NCI-H146 (cell line): Measurements from ENCODE around the gene RNLS.
"Not testable (repeated sequence)": the region's sequence is repeated elsewhere in the genome, so short reads cannot be mapped to it uniquely, and the experiment has no call there.

Experiments used
- DNase-seq: peaks from one replicate; lab custom pipeline; 2025; lab: John Stamatoyannopoulos, UW

The RNLS gene

DNA sequence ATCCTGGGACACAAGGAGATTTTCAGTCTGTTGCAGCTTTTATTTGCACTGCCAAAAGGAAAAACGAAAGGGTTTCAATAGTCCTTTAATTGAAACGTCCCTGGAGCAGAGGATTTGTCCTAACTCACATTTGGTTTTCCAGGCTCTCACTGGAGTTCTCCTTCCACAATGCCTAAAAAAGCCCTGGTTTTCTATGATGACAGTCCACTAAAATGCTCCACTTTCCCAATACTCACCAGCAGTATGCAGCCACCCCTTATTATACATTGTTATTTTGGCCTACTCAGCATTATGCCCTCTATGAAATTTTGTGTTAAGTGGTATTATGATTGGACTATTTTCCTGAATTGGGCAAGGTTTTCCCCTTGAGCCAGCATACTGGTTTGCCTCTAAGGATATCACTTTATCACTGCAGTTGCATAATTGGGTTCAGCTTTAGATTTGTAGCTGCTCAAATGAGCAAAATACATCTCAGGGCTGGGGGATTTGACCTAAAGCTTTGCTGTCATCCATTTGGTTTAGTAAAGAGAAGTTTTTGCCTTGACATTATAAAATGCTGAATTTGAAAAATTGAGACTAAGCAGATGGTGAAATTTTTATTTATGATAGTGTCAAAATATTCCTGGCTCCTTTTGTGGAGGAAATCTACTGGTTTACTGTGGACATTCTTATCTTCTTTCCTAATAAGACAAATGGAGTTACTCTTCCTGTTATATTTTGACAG lies 239.2 kb downstream of the RNLS start:
- no peak for DNase-seq

DNA sequence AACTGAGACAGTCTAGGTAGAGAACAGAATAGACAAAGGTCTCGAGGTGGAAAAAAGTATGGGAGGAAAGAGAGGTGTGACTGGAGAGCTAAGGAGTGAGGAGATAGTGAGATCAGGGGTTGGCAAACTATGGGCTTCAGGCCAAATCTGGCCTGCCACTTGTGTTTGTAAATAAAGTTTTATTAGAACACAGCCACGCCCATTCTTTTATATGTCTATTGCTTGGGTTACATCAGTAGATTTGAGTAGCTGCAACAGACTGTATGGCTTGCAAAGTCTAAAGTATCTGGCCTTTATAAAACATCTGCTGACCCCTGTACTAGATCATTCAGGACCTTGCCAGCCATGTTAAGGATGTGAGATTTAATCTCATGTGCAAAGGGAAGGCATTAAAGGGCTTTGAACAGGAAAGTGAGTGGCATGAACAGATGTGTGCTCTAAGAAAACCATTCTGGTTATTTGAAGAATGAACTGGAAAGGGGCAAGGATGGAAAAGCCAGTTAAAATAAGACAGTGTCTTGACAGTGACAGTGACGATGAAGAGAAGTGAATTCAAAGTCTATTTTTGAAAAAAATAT lies 240.3 kb downstream of the RNLS start:
- peak; percentile 8 for DNase-seq

DNA sequence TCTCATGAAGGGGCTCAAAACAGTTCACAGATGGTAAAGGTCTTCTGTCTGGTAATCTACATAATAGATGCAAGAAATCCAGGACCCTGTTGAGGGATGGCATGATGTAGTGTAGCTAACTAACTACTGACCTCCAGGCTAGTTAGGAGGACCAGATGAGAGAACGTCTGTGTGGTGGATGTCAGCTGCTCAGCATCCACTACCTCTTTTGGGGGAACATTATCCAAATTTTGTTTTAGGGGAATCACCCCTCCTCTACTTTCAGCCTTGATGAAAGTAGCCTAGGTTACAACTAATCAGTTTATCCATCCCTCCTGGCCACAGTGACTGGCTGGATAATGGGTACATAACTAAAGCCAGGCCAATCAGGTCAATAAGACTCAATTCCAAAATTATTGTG lies 246.0 kb downstream of the RNLS start:
- no peak for DNase-seq

DNA sequence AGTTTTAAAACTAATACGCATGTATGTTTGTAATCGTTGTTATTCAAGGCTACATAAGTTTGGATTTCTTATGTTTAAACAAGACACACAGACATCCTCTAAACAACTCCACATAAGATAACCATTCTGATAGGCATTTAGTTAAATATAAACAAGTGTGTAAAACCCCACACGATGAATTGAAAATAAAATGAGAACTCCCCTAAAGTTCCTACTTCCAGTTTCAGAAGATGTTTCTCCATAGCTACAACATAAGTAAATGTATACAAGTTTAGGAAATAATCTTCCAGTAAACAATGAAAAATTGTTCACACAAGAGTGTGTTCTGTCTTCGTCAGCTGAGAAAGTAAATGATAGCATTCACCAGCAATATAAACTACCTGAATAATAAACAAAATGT lies 246.8 kb downstream of the RNLS start:
- DNase-seq = no peak

DNA sequence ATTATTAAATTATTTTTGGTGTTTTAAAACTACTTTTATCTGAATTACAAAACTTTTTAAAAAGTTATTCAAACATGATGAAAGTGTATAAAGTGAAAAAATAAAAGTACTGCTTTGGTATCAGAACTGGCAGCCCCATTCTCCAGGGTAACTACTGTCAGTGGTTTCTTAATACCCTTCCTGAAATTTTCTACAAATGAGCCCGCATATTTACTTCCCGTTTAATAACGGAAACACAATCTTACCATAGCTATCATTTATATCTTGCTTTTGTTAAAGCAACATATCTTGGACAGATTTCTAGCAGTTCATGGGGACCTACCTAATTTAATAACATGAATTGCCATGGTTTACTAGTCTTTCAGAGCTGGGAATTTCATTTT lies 249.9 kb downstream of the RNLS start:
- DNase-seq = no peak

DNA sequence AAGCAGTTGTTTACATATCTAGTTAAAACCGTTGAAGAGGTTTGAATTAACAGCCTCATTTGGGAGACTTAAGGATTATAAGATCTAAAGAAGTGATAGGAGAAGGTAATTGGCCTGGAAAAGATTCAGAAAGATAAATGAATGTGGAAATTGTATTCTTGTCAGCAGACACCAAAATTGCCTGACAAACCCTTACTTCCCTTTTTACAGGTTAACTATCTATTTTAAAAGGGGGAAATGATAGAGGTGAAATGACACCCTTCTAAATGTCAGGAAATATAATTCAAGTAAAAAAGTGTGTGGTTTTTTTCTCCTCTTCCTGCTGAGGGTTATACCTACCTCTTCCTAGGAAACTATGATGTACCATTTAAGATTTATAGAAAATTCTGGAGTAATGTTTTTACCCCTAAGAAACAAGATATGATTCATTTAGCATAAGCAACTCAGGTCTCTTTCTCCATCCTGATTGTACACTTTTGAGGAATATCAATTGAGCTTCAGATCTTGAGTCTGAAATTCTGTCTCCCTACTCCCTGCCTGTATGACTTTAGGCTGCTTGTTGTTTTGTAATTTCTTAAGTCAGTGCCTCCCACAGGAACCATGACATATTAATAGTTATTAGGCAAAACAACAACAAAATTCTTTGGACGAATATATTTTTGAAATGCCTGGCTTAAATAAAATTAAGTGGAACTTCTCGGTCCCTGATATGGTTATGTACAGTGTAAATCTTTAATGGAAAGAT lies 250.4 kb downstream of the RNLS start:
- DNase-seq = no peak

DNA sequence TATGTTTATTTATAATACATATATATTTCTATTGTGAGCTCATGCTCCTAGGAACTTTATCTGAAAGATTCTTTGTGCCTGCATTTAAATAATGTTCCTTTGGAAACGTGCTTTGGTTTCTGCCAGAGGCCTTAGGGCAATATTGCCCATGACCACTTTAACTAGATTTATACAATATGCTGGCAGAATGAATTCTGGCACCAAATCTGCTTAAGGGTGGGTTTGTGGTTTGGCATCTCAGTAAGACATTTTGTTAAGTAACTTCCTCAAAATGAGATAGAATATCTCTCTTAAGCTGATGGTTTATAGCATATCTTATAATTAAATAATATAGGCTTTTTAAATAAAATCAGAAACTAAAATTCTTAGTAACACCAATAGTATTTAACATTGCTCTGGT lies 252.9 kb downstream of the RNLS start:
- no peak for DNase-seq

DNA sequence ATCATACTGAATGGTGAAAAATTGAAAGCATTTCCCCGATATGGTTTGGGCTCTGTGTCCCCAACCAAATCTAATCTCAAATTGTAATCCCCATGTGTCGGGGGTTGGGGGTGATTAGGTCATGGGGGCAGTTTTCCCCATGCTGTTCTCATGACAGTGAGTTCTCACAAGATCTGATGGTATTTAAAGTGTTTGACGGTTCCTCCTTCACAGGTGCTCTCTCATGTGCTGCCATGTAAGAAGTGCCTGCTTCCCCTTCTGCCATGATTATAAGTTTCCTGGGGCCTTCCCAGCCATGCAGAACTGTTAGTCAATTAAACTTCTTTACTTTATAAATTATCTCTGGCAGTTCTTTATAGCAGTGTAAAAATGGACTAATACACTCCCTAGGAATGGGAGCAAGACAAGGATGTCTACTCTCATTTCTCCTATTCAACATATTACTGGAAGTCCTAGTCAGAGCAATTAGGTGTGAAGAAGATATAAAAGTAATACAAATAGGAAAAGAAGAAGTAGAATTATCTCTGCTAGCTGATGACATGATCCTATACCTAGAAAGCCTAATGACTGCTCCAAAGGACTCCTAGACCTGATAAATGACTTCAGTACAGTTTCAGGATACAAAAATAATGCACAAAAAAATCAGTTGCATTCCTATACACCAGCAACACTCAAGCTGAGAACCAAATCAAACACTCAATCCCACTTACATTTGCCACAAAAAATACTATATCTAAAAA lies 260.6 kb downstream of the RNLS start:
- DNase-seq = no peak

DNA sequence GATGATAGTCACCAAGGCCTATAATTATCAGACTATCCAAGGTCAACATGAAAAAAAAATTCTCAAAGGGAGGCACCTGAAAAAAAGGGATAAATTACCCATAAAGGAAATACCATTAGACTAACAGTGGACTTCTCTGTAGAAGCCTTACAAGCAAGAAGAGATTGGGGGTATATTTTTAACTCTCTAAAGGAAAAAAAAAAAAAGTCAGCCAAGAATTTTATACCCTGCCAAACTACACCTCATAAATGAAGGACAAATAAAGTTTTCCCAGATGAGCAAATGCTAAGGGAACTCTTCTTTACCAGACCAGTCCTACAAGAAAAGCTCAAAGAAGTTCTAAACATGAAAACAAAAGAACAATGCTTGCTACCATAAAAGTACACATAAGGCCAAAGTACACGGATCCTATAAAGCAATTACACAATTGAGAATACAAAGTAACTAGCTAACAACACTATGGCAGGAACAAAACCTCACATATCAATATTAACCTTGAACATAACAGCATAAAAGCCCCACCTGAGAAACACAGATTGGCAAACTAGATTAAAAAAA lies 263.1 kb downstream of the RNLS start:
- no peak for DNase-seq

DNA sequence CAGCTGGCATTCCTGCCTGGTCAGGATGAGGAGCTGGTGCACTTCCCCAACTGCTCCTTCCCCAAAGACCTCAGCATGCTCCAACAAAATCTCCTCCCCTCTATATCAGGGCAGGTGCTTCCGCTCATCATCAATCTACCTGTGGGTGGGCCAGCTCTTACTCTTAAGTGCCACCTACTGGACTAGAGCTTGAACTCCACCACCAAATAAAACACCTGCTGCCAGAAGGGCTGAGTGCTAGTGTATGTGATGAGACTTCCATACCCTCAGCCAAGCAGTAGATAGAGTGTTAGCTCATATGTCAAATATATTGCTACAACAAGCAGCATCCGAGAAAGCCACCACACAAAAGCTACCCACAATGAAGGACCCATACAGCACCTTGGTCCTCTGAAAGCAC lies 264.3 kb downstream of the RNLS start:
- DNase-seq = no peak

DNA sequence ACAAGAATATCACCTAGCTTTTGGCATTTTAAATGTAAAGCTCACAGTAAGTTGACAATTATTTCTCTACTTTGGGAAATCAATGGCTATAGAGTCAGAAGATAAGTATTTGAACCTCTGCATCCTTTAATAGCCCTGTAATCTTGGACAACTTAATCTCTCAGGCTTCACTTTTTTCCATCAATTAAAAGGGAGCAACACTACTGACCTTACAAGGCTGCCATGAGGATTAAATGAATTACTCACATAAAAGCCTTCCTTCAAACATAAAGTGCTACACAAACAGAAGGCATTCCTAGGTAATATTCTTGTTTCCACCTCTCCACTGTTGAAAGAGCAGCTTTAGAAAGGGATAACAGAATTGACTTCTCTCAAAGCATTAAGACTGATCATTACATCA lies 266.0 kb downstream of the RNLS start:
- no peak for DNase-seq

DNA sequence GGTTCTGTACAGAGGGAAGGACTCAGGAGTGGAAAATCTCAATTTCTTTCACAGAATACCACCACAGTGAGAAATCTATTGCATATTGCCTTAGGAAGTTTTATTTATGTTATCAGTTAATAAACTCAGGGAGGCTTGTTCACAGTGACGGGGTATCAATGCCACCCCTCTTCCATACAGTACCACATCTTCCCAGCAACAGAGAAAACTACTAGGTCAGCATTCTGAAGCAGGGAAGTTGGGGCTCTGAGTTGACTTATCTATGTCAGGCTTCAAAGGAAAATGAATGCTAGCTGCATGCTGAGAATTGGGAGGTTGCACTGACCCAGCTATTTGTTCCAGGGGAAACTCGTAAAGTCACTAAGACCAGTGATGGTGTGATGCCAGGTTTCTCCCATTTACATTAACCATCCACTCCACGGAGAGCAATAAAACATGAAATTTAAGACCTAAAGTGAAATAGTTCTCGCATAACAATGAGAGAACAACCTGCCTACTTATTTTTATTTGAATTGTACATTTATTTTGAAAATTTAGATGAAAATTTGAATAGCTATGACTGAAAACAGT lies 266.7 kb downstream of the RNLS start:
- DNase-seq = no peak

DNA sequence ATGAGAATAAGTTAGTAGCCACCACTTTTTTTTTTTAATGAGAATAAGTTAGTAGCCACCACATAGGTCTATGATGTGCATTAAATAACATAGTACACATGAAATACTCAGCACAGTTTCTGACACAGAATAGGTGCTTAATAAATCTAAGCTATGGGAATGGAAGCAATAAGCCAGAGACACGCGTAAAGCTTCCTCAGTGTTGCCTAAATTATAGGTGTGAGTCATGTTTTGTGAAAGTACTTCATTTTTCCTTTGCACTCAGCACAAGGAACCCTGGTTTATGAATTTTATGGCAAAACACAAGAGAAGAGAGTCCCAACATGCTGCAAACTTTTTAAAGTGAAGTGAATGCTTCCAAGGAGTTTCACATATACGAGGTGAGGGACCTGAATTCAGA lies 267.4 kb downstream of the RNLS start:
- DNase-seq = no peak

DNA sequence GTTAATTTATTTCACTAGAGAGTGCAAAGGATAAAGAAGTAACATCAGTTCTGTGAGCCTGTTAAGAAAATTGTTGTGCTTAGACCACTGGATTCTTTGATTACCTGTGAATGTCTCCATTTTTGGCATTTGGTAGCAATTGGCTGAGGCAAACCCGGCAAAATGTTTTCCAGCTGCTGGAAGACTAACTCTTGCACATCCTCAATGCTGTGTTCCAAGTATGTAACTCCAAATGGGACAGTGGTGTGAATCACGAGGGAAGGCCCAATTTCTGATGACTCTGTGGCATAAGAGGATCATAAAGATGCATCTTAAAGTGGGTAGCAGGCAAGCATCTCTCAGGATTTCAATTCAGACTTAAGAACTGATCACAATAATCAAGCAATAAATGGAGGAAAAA lies 268.8 kb downstream of the RNLS start:
- no peak for DNase-seq

DNA sequence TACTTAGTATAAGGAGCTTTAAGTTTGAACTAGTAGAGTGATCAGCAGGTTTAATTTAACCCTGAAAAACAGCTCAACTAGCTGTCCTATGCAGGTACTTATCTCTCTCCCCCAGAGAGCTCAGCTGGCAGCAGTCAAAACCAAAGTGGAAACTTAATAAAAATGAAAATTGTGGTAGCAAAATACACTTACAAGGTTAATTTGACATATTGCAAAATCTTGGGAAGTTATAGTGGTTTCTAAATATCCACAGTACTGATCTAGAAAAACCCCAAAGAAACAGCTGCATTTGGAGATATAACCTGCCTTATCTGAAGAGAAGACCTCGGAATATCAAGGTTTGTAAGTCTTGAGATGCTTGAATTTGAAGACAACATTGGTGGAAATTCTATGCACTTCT lies 269.2 kb downstream of the RNLS start:
- no peak for DNase-seq

DNA sequence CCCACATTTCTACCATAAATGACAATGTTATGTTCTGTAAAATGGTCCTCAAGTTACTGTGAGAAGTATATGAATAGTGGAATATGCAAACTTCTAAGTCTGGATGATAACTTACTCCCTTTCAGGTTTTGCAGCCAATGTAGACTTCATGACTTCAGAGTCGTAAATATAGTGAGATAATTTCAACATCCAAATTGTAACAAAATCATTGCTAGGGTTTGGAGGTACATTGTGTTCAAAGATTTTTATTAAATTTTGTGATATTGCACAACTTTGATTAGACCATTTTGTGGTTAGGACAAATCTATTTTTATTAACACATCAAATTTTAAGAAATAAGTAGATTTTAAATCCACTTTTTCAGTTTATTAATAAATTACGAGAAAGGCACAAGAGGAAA lies 270.3 kb downstream of the RNLS start:
- no peak for DNase-seq

DNA sequence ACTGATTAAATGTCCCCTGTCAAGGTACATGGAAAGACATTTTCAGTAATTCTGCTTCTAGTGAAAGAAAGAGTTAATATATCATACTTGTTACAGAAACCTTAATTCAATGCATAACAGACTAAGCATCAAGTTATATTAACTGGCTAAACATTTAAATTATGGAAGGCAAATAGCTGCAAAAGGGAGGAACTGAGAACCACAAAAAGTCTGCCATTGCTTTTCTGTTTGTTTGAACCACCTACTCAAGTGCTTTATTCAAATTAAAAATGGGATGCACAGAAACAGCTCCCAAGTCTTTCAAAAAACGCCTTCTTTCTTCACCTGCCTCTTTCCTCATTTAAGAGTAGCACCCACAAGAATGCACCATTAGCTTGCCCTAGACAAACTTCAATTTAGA lies 271.9 kb downstream of the RNLS start:
- no peak for DNase-seq

DNA sequence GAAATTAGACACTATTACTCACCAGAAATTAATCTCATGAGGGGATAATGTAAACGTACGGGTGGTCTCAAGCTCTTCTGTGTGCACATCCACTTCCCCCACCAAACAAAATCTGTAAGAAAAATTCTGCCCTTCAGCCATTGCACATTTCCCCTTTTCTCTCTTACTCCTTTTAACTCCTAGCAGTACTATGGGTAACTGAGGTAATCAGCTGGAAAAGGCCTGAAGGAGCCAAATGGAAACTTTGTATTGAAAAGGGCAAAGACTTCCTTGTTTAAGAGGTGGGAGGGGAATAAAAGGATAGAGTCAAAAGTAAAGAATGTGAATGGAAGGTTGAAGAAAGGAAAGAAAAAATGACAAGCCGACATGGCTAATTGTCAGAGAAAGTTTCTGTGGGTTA lies 273.8 kb downstream of the RNLS start:
- DNase-seq = no peak

DNA sequence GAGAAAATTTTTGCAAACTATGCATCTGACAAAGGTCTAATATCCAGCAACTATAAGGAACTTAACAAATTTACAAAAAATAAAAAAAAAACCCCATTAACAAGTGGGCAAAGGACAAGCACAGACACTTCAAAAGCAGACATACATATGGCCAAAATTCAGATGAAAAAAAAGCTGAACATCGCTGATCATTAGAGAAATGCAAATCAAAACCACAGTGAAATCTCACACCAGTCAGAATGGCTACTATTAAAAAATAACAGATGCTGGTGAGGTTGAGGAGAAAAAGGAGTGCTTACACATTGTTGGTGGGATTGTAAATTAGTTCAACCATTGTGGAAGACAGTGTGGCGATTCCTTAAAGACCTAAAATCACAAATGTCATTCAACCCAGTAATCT lies 274.8 kb downstream of the RNLS start:
- DNase-seq = not testable (repeated sequence)

DNA sequence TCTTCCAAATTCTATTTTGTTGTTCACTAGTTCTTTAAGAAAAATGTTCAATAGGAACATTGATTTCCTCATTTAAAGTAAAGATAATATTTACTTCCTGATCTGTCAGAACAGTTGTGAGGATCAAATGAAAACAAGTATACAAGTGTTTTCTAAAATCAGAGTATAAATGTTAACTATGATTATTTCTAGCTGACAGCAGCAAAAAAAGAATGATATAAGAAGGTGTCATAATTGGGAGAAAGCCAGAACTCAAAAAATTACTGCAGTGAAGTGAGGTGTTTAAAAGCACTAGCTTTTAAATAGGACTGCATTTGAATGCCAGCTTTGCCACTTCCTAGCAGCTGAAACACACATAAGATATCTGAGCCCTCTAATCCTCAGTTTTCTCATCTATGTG lies 283.3 kb downstream of the RNLS start:
- no peak for DNase-seq

DNA sequence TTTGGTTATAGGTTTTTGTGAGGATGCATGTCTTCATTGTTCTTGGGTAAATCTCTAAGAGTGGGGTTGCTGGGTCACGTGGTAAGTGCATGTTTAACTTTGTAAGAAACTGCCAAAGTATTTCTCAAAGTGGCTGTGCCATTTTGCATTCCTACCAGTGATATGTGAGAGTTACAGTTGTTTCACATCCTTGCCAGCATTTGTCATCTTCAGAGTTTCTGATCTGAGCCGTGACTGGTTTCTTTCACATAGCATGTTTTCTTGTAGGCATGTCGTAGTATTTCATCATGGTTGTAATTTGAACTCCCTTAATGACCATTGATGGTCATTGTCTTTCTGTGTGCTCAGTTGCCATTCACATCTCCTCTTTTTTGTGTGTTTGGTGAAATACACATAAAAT lies 286.0 kb downstream of the RNLS start:
- no peak for DNase-seq

DNA sequence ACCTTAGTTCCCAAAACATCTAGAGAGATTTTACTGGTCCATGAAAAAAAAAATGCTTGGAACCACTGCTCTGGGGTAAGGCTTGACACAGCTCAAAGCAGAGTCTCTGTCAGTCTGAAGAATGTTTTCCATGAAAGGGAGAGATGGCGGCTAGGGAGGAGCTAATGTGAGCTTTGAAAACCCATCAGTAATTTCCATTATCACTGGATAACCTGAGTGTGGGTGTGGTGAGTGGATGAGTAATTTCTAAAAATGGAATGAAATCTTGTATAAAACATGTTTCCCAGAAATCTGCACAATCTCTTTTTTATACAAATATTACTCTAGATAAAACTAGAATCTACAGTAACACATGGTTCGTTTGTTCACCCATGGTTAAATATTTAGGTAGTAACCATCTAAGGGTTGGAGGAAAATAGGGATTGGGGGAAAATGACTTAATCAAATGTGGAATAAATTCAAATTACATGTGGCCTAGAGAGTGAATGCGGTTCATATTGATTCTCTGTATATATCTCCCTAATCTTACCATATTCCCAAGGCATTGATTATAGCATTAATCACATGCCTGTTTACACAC lies 289.4 kb downstream of the RNLS start:
- no peak for DNase-seq
